ENCODE data around the gene RIN3.
A peak's percentile ranks its signal among the peaks of the same experiment; 100 is the strongest.

Gene RIN3

GRCh38 chr14:92542766-92543554 is 29.4 kb downstream of the RIN3 start:
- DNase-seq (ENCODE audit: low spot score) = no peak
- no peak for TF ChIP-seq CTCF (IDR thresholded peaks at IDR 0.05; ENCODE audit: extremely low read depth, missing control alignments)

- TF ChIP-seq CTCF (IDR thresholded peaks at IDR 0.05; ENCODE audit: extremely low read depth, missing control alignments) = no peak
- DNase-seq (ENCODE audit: low spot score) = no peak
These were observed 30.6 kb downstream of the RIN3 start for GRCh38 chr14:92544051-92544720.

GRCh38 chr14:92546347-92547053 is 32.9 kb downstream of the RIN3 start:
- no peak for TF ChIP-seq CTCF (IDR thresholded peaks at IDR 0.05; ENCODE audit: extremely low read depth, missing control alignments)
- DNase-seq (ENCODE audit: low spot score) = no peak

- no peak for DNase-seq (ENCODE audit: low spot score)
- no peak for TF ChIP-seq CTCF (IDR thresholded peaks at IDR 0.05; ENCODE audit: extremely low read depth, missing control alignments)
These were observed 35.7 kb downstream of the RIN3 start for GRCh38 chr14:92549105-92549858.

- no peak for TF ChIP-seq CTCF (IDR thresholded peaks at IDR 0.05; ENCODE audit: extremely low read depth, missing control alignments)
- no peak for DNase-seq (ENCODE audit: low spot score)
These were observed 36.3 kb downstream of the RIN3 start for GRCh38 chr14:92549859-92550230.

GRCh38 chr14:92551044-92551841 is 37.7 kb downstream of the RIN3 start:
- peak; percentile 60 for DNase-seq (ENCODE audit: low spot score)
- TF ChIP-seq CTCF (IDR thresholded peaks at IDR 0.05; ENCODE audit: extremely low read depth, missing control alignments) = peak; percentile 20
